Activated CD4-positive, alpha-beta T cell treated with anti-CD3 and anti-CD28 coated beads for 24 hours (primary cell): ENCODE results near the gene ERN1.

ENCODE experiments used
- DNase-seq, 2 donors: peaks; one replicate each; pipeline ENCODE4 v3.0.0-alpha.2; 2020; ENCODE audit warnings: low read depth in 2 of 2

The ERN1 gene

GRCh38 chr17:64004903-64005733 lies 124.8 kb downstream of the ERN1 start:
- DNase-seq: no peak

- no peak for DNase-seq
Measured at GRCh38 chr17:64004218-64004770, 125.7 kb downstream of the ERN1 start.

GRCh38 chr17:64003526-64004121 lies 126.3 kb downstream of the ERN1 start:
- no peak for DNase-seq

- DNase-seq: no peak
Measured at GRCh38 chr17:64002658-64003525, 127.1 kb downstream of the ERN1 start.

- DNase-seq: no peak
Measured at GRCh38 chr17:64001763-64002529, 128.0 kb downstream of the ERN1 start.

- DNase-seq: no peak
Measured at GRCh38 chr17:64001091-64001579, 128.8 kb downstream of the ERN1 start.

GRCh38 chr17:63999680-64000531 lies 130.0 kb downstream of the ERN1 start:
- DNase-seq: no peak

- DNase-seq: no peak
Measured at GRCh38 chr17:63998721-63999679, 130.9 kb downstream of the ERN1 start.

- DNase-seq: peak; percentile 40 to 60
Measured at GRCh38 chr17:63998050-63998720, 131.8 kb downstream of the ERN1 start, which contains the start of gene PRR29. Gene PRR29, plus strand, starts transcription at chr17:63998351. Its CDS starts 14 bp downstream, at chr17:63998365.

GRCh38 chr17:63997341-63998048 lies 132.4 kb downstream of the ERN1 start:
- DNase-seq: no peak

GRCh38 chr17:63996430-63997182 lies 133.3 kb downstream of the ERN1 start:
- DNase-seq: no peak

GRCh38 chr17:63995626-63996025 lies 134.3 kb downstream of the ERN1 start:
- DNase-seq: no peak

GRCh38 chr17:63993368-63993985 lies 136.5 kb downstream of the ERN1 start:
- DNase-seq: no peak

- DNase-seq: no peak
Measured at GRCh38 chr17:63991611-63992010, 138.3 kb downstream of the ERN1 start.

- DNase-seq: no peak
Measured at GRCh38 chr17:63989622-63990345, 140.2 kb downstream of the ERN1 start.
